HG02981 (cell line): ENCODE measurements around the gene RAET1E.
"Not testable (repeated sequence)": the region's sequence is repeated elsewhere in the genome, so short reads cannot be mapped to it uniquely, and the experiment has no call there.

Source experiments
- ATAC-seq: cut with Tn5 transposase; IDR thresholded peaks from one replicate; pipeline ENCODE4 v1.9.1; 2021; ENCODE audit warnings: mild to moderate bottlenecking, moderate library complexity; ENCODE audit not compliant: unreplicated experiment

The RAET1E gene

GRCh38 chr6:149929422-149929821 lies 31.5 kb upstream of the RAET1E start:
- ATAC-seq = no peak

- not testable (repeated sequence) for ATAC-seq
These were observed 29.1 kb upstream of the RAET1E start for GRCh38 chr6:149927025-149927424.

- peak; percentile 61 for ATAC-seq
These were observed 28.3 kb upstream of the RAET1E start for GRCh38 chr6:149925974-149926777.

GRCh38 chr6:149925253-149925973 lies 27.5 kb upstream of the RAET1E start:
- ATAC-seq = no peak

GRCh38 chr6:149924933-149925252 lies 27.0 kb upstream of the RAET1E start:
- no peak for ATAC-seq

GRCh38 chr6:149924206-149924932 lies 26.5 kb upstream of the RAET1E start:
- no peak for ATAC-seq

GRCh38 chr6:149923327-149923986 lies 25.5 kb upstream of the RAET1E start:
- ATAC-seq = no peak

- no peak for ATAC-seq
These were observed 24.9 kb upstream of the RAET1E start, which contains the start of gene RAET1G for GRCh38 chr6:149922642-149923326. Gene RAET1G (minus strand): TSS chr6:149923121. CDS start chr6:149923010, 111 bp downstream.

- ATAC-seq = not testable (repeated sequence)
These were observed 24.2 kb upstream of the RAET1E start for GRCh38 chr6:149922091-149922490.

- ATAC-seq = no peak
These were observed 23.4 kb upstream of the RAET1E start for GRCh38 chr6:149921361-149921760.

GRCh38 chr6:149919834-149920225 lies 21.9 kb upstream of the RAET1E start:
- ATAC-seq = no peak

GRCh38 chr6:149919126-149919833 lies 21.4 kb upstream of the RAET1E start:
- ATAC-seq = not testable (repeated sequence)

GRCh38 chr6:149918151-149918905 lies 20.4 kb upstream of the RAET1E start:
- ATAC-seq = no peak

- ATAC-seq = no peak
These were observed 19.8 kb upstream of the RAET1E start for GRCh38 chr6:149917679-149918078.

- ATAC-seq = no peak
These were observed 18.3 kb upstream of the RAET1E start for GRCh38 chr6:149915970-149916865.

- ATAC-seq = no peak
These were observed 15.8 kb upstream of the RAET1E start for GRCh38 chr6:149913540-149914240.

GRCh38 chr6:149913085-149913484 lies 15.2 kb upstream of the RAET1E start:
- ATAC-seq = no peak
